DOHH2 (cell line): ENCODE measurements around the gene SNX1.

Experiments used
- CTCF ChIP-seq: fragments of 200-600 bp; sonication (generic); IDR thresholded peaks from one replicate; pipeline ENCODE4 v1.5.1; 2014; ENCODE audit warnings: antibody characterized with exemption, mild to moderate bottlenecking, low read depth, low read length; ENCODE audit not compliant: poor library complexity, severe bottlenecking
- EZH2phosphoT487 ChIP-seq: fragments of 200-600 bp; sonication (generic); IDR thresholded peaks from 2 replicates; pipeline ENCODE4 v1.6.1; 2017; ENCODE audit warnings: borderline replicate concordance, mild to moderate bottlenecking, antibody characterized with exemption, low read length, moderate library complexity, mixed read lengths

GRCh38 chr15:64182859-64183370 lies 87.1 kb downstream of the SNX1 start:
- TF ChIP-seq CTCF: no peak
- TF ChIP-seq EZH2phosphoT487: no peak
